Measurements from ENCODE around the gene BTNL9. TPM values are rescaled to one million over a fixed set of nuclear protein-coding genes. Genes with fewer than 3 reads are reported as not detected.

Gene BTNL9
- polyA plus RNA-seq, 1 of the 3 experiments (the other 2 are of a cell fraction) = not detected

GRCh38 chr5:181111010-181111409 lies 70.9 kb downstream of the BTNL9 start:
- POLR2A ChIA-PET = no interaction called here
- CTCF ChIA-PET = no interaction called here
- no peak for TF ChIP-seq ELF1 (IDR thresholded peaks at IDR 0.05)
- TF ChIP-seq CHD2 (IDR thresholded peaks at IDR 0.05; ENCODE audit: low read length, partially characterized antibody) = no peak
- TF ChIP-seq RAD21 (IDR thresholded peaks at IDR 0.05; ENCODE audit: low read length) = no peak
- TF ChIP-seq NRF1 (IDR thresholded peaks at IDR 0.05; ENCODE audit: low read depth, low read length) = no peak
- no peak for TF ChIP-seq IRF3 (IDR thresholded peaks at IDR 0.05; ENCODE audit: low read depth, low read length)
- no peak for TF ChIP-seq NFIC (IDR thresholded peaks at IDR 0.05; ENCODE audit: borderline replicate concordance)
- TF ChIP-seq JUND (IDR thresholded peaks at IDR 0.05) = no peak

More at GRCh38 chr5:181111010-181111409, 70.9 kb downstream of the BTNL9 start:
- H3K27me3 ChIP-seq (ENCODE audit: insufficient read depth) = peaks cover 95% of the 10 kb centered on the region
- no peak for DNase-seq
- WGBS (ENCODE audit: low lambda C conversion rate) = 35% methylated on average over 5 of the region's 5 CpGs
- no peak overlapping the region for H3K9ac ChIP-seq
- H3F3A ChIP-seq (replicated peaks; ENCODE audit: insufficient read depth) = peaks cover 7% of the 10 kb centered on the region
- no peak overlapping the region for H2AFZ ChIP-seq (ENCODE audit: low read depth)
- H3K4me3 ChIP-seq (ENCODE audit: low read depth in 2 of 2, low read length in 1 of 2) = no peak overlapping the region
- no peaks in the 10 kb centered on the region for H4K20me1 ChIP-seq (ENCODE audit: insufficient read depth)
- H3K4me1 ChIP-seq (ENCODE audit: control insufficient read depth in 1 of 2, insufficient read depth in 2 of 2, low read depth in 1 of 2, low read length in 1 of 2) = no peaks in the 10 kb centered on the region
- H3K27ac ChIP-seq (ENCODE audit: low read depth in 2 of 2, low read length in 1 of 2) = no peak overlapping the region
- H3K9me2 ChIP-seq = no peaks in the 10 kb centered on the region
- no peaks in the 10 kb centered on the region for H3K9me3 ChIP-seq
- no peaks in the 10 kb centered on the region for H3K36me3 ChIP-seq (replicated peaks in 1 of 2; ENCODE audit: control insufficient read depth in 1 of 2, insufficient read depth in 2 of 2, low read length in 1 of 2)
- no peak overlapping the region for H3K4me2 ChIP-seq
- H3K79me2 ChIP-seq (ENCODE audit: insufficient read depth) = no peaks in the 10 kb centered on the region

Small RNA genes lying within 50 kb of the gene (small RNA-seq; reads per million reads assigned to genes)
- 0 reads per million in 7 experiments for gene MIR8089
- gene RNU6-1036P = 0 reads per million in 7 experiments

Other genes with a start within 250 kb of the BTNL9 start
- gene MGAT1, start 237.5 kb upstream of the BTNL9 start, polyA plus RNA-seq (2012; rRNA removed) = 47.3 and 55.8 TPM in 2 replicates
- 6.0 and 9.0 TPM in 2 replicates for gene ZFP62, start 179.0 kb upstream of the BTNL9 start, polyA plus RNA-seq (2012; rRNA removed)
- gene BTNL8, start 141.1 kb upstream of the BTNL9 start, polyA plus RNA-seq (2012; rRNA removed) = not detected in 2 replicates
- not detected in 2 replicates for gene BTNL3, start 51.4 kb upstream of the BTNL9 start, polyA plus RNA-seq (2012; rRNA removed)
- not detected in 2 replicates for gene OR2V1, start 90.9 kb downstream of the BTNL9 start, polyA plus RNA-seq (2012; rRNA removed)
- not detected in 2 replicates for gene OR2V2, start 107.3 kb downstream of the BTNL9 start, polyA plus RNA-seq (2012; rRNA removed)
- 2.0 and 3.5 TPM in 2 replicates for gene TRIM7, start 164.9 kb downstream of the BTNL9 start, polyA plus RNA-seq (2012; rRNA removed)
- 35.3 and 35.9 TPM in 2 replicates for gene TRIM41, start 183.0 kb downstream of the BTNL9 start, polyA plus RNA-seq (2012; rRNA removed)
- gene RACK1, start 203.6 kb downstream of the BTNL9 start, polyA plus RNA-seq (2012; rRNA removed) = 4,191 and 4,715 TPM in 2 replicates
- gene TRIM52, start 220.9 kb downstream of the BTNL9 start, polyA plus RNA-seq (2012; rRNA removed) = 6.4 and 10.6 TPM in 2 replicates

Measured in SK-N-SH (cell line).